Stimulated activated CD4-positive, alpha-beta T cell treated with anti-CD3 and anti-CD28 coated beads, Interleukin-12 subunit alpha, Interleukin-12 subunit beta, amount 100 ng/mL, for 48 hours (primary cell): ENCODE results near the gene GAB2.

ENCODE experiments used
- DNase-seq, 3 donors: peaks; one replicate each; pipeline ENCODE4 v3.0.0-alpha.2; 2020; ENCODE audit warnings: low read depth in 2 of 3, low spot score in 1 of 3

Gene GAB2

DNA sequence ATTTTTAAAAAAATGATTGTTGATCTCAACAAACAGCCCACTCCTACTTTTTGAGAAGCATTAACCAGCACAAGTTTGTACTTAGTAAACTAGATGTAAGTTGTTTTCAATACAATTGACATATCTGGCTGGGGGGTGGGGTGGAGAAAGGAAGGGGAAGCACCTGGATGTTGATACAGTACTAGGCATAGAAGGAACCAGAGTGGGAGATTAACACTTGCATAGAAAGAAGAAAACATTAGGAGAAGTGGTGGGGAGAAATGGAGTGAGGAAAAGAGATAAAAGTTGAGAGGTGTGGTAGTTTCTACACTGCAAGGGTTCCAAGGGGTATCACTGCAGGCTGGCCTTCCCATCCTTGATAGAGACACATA, 10.6 kb upstream of the GAB2 start:
- no peak for DNase-seq

- DNase-seq, result no peak
Measured at GRCh38 chr11:78427615-78428265, 10.1 kb upstream of the GAB2 start.

DNA sequence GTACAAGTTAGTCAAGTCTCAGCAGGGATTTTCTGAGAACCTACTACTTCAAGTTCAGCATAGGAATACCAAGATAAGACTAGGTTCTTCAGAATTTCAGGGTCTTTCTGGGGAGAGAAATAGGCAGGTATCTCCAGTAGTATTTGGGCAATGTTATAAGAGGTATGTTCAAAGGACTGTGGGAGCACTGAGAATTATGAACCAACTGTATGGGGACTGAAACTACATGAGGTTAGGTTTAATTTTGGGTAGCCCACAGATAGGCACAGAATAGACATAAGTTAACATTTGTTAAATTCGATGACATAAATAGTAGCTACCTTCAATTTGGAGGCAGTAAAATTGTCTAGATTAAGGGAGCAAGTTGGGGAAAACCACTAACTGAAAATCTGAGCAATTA, 9.2 kb upstream of the GAB2 start:
- no peak for DNase-seq

DNA sequence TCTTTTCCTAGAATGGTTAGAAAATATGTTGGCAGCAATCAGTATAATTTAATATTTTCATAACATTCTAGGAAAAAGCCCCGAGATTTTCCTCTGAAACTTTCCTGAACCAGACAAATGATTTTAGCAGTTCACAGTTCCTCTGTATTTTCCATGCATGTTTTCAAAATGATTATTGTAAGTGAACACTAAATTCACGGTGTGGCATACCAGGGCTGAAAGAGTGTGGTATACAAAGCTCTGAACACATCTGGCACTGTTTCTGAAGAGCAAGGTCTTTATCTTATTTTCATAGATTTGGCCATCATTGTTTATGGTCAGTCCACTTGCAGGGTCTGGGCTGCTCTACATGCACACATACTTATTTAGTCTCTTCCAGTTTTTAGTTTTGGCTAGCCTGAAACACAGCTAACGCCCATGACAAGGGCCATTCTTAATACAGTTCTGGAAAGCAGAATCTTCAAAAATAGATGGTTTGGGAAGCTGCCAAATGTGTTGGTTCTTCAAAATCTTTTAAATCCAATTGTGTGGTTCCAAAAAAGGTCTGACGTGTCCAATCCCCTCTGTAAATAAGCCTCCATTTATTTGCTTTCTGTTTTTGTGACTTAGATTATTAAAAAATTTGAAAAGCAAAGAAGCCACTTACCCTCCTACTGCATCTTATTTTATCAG, 7.9 kb upstream of the GAB2 start:
- DNase-seq, result no peak

GRCh38 chr11:78424334-78425270, 7.0 kb upstream of the GAB2 start:
- DNase-seq, result no peak

DNA sequence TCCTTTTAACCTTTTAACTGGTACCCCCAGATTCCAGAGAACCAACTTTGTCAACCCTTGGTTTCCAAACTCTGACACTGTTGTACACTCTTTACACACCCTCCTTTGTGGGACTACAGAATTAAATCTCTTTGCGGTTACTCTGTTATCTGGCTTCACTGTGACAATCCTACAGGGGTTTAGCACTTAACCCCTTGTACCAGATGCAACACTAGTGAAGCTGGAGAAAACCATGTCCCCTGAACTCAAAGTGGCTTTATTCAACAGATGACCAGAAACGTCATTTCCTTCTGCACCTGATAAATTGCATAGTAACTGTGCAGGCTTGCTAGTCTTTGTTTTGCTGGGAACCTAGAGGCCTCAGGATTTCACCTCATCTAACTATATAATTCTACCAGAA, 5.6 kb upstream of the GAB2 start:
- DNase-seq, result no peak

- peak; percentile 35 to 43 (median 35) for DNase-seq
Measured at GRCh38 chr11:78420796-78421209, 3.2 kb upstream of the GAB2 start.

GRCh38 chr11:78420255-78420764, 2.7 kb upstream of the GAB2 start:
- DNase-seq, result peak in 2 of 3 donors; percentile 23 to 47

GRCh38 chr11:78419327-78419726, 1.7 kb upstream of the GAB2 start:
- no peak for DNase-seq

DNA sequence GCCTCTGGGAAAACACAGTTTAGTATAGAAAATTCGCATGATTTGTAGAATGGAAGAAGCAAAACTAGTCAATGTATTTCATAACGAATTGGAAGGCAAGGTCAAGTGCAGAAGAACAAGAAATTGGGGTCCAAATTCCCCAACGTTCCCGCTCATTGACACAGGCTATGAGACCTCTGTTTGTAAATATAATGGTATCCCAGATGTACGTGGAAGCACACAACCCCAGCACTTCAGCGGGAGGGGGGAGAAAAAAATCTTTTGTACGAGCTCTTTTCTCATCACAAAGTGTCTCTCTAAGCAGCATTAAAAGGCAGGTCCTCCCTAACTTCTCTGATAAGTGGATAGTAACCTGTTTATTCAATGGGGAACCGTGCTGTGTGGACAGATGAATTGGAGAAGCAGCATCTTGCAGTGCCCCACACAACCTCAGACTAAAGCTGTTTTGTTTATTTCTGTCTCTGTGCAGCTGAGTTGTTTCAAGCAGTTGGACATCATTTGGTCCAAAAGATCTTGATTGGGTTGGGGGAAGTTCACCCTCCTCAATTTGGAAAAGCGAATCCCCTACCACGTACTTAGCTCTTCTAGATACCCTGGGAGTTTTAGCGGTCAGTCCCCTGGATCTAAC, 1.1 kb upstream of the GAB2 start:
- DNase-seq, result no peak

DNA sequence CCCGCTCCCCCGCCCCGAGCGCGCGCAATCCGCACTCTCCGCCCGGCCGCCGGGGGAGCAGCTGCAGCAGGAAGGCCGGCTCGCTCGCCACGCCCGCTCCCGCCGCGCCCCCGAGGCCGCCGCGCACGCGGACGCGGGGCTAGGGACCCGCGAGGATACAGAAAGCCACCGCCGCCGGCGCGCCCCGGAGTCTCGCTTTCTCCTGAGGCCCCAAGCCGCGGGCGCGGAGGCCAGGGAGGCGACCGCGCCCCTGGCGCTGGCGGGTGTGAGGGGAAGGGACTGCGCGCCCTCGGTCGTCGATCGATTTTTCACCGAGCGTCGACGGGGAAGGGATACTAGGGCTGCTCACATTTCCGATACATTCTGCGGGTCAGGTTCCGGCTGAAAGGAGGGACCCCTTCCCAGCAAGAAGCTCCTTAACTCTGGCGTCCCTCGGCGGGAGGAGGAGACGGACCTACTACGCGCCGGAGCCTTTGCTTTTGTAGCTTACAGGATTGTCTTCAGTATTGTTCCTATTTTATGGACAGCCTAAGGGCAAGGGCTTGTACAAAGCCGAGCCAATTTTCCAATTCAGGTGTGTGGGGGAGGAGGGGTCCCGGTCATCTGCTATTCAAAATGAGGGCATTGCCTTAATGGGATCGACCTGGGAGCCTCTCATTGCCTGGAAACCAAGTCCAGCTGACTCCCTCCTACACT, 416 bp upstream of the GAB2 start:
- DNase-seq, result peak; percentile 40 to 63 (median 41)

DNA sequence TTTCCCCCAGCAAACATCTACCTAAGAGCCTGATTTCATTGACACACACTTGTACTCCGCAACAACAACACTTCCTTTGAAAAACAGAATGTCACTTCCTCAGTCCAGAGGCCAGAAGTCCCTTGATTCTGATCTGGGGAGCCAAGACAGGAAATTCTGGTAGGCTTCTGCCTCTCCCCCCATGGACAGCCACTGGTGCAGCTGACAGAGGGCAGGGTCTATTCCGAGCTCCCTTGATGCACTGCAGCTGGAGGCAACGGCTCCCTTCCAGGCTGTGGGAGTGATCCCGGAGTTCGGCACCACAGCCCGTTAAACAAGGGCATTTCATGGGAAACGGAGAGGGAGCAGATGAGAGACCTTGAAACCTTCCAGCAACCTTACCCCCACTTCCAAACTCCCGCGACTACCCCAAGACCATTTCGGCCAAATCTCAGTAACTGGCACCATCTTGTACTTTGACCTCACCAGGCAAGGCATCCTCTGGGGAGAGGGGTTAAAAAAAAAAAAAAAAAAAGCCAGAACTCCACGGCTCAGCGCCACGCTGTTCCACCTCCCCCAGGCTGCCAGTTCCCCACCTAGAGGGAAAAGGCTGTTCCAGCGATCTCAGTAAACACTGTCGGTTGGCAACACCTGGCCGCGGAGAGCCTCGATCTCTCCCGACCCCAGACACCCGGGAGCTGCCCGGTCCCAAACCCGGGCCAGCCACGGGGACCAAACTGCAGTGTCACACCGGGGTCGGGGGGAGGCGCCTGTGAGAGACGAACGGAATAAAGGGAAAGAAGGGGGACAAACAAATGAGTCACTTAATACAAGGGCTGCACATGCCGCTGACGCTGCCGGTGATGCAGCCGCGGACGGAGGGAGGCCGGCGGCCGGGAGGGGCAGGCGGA, 1.1 kb downstream of the GAB2 start:
- DNase-seq, result peak; percentile 56 to 65 (median 62)

DNA sequence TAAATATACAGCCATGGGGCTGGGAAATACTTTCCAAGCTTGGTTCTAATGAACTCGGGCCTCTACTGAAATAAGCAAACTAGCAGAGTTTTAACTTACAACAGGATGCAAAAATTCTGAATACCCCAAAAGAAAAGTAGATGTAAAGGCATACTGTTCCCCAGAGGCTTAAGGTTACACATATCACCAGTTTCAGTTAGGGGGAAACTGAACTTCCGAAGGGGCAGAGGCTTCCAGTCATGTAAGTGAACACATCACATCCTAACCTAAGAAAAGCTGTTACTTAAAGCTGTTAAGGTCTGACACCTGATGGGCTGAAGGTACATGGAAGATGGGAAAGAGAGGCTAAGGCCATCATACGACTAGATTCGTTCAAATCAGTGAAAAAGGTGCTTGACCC, 2.3 kb downstream of the GAB2 start:
- DNase-seq, result no peak

DNA sequence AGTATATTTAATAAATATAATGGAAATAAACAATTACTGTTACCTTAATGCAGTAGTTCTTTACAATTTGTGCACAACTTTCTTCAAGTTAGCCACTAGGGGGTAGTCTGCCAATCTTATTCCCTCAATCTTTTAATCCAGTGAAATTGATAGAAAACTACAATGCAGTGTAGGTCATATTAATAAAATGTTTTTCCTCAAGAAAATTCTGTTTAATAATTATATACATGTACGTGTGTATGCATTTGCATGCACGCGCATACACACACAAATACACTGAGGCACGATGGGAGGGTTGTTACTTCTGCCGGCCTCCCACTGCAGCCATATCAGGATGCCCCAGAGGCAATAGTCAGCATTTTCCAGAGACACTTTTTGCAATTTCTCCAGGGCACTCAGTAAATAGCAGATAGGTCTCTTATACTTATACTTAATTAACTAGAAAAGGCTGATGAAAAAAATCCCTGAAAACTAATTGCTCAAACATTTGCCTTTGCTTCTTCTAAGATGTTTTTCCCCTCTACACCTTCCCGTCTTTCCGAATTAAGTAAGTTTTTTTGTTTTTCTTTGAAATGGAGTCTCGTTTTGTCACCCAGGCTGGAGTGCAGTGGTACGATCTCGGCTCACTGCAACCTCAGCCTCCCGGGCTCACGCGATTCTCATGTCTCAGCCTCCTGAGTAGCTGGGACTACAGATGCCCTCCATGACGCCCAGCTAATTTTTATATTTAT, 3.1 kb downstream of the GAB2 start:
- no peak for DNase-seq

DNA sequence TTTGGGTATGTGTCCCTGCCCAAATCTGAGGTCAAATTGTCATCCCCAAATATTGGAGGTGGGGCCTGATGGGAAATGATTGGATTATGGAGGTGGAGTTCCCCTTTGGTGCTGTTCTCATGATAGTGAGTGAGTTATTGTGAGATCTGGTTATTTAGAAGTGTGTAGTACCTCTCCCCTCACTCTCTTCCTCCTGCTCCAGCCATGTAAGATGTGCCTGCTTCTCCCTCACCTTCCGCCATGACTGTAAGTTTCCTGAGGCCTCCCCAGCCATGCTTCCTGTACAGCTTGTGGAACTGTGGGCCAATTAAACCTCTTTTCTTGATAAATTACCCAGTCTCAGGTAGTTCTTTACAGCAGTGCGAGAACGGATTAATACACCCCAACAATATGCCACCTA, 9.0 kb downstream of the GAB2 start:
- no peak for DNase-seq

- DNase-seq, result no peak
Measured at GRCh38 chr11:78406568-78407196, 10.9 kb downstream of the GAB2 start.

DNA sequence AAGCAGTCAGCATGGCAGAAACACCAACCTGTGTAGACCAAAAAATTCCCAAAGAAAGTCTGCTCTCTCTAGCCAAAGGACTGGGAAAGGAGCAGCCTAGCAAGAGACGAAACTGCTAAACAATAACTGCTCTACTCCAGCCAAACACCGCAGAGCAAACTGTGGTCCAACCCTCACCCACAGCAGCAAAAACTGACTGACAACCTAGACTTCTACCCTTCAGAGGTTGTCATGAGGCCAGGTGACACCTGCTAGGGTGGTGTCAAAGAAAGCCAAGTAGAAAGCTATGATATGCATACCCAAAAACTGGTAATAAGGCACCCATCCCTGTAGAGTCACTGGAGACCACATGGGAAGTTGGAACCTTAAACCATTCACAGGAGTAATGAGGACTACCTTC, 11.8 kb downstream of the GAB2 start:
- DNase-seq, result no peak

DNA sequence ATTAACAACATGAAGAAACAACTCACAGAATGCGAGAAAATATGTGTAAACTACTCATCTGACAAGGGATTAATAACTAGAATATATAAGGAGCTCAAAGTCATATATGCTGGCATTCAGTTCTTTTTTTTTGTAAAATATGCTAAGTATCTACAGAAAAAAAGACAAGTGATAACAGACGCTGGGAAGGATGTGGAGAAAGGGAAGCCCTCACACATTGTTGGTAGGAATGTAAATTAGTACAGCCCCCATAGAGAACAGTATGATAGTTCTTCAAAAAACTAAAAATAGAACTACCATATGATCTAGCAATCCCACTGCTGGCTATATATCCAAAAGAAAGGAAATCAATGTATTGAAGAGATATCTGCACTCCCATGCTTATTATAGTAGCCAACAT, 13.8 kb downstream of the GAB2 start:
- no peak for DNase-seq

DNA sequence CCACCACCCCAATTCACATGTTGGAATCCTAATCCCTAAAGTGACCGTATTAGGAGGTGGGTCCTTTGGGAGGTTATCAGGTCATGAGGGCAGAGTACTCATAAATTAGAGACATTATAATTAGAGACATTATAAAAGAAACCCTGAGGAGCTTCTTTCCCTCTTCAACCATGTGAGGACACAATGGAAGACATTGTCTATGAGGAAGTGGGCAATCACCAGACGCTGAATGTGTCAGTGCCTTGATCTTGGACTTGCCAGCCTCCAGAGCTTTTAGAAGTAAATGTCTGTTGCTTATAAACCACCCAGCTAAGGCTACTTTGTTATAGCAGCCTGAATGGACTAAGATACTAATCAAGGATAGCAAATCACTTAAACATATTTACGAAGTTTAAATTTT, 14.8 kb downstream of the GAB2 start:
- no peak for DNase-seq
